Adrenal gland (tissue), 5 donors: ENCODE results near the gene PLGRKT.

Experiments
- CTCF ChIP-seq, 6 experiments: fragments of 450-650 bp in 4 of 6; fragments of 200-600 bp in 2 of 6; sonication (generic) in 1 of 6; IDR thresholded peaks; 1 replicate in 5 of 6; 2 replicates in 1 of 6; pipeline versions ENCODE4 v1.5.1 to v1.8.0; 2016 to 2021; ENCODE audit warnings: antibody characterized with exemption in 6 of 6, mild to moderate bottlenecking in 2 of 6, moderate library complexity in 1 of 6
- POLR2A ChIP-seq, 2 donors: fragments of 450-650 bp; IDR thresholded peaks; one replicate each; pipeline ENCODE4 v1.6.1; 2017; ENCODE audit warnings: antibody characterized with exemption in 2 of 2, mild to moderate bottlenecking in 2 of 2, moderate library complexity in 1 of 2
- donor health status: DM: no; HTN: no; CAD: no.

- no peak for TF ChIP-seq CTCF (IDR thresholded peaks at IDR 0.05)
- TF ChIP-seq POLR2A (IDR thresholded peaks at IDR 0.05), result no peak
Observed at GRCh38 chr9:5375790-5376477, 61.8 kb downstream of the PLGRKT start.
